ENCODE data around the gene GNB1L.

DNA sequence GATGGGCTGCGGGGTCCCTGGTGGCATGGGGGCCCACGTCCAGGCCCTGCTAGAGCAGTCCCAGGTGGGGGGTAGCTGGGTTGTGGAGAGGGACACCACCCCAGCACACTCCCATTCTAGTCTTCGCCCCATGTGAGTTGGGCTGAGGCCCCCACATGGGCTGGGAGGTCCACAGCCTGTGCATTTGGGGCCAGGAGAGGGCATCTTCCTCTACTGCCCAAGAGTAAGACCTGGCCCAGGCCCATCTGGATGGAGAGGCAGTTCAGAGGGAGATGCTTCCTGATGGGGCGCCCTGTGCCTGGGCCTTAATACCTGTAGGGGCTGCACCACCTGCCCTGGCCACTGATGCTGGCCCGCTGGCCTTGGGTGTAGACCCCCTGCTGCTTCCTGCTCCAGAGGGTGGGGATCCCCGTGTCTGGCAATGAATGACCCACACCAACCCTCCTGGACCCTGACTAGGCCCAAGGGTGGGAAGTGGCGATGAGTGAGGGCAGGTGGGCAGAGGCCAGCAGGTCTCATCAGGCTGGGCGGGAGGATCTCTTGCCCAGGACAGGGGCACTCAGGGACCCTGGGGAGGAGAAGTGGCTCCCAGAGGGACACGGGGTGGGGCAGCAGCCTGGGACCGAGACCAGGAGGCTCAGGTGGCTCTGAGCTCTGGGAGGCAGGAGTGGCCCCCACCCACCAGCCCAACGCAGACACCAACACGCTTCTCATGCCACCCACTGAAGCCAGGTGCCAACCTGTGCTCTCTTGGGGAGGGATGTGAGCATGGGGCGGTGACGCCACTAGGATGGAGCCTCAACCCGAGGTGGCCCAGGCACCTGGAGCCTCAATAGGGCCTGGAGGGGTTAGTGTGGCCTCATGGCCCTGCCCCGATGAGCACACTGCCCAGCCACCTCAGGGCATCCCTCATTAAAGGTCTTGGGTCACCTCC lies 17.4 kb upstream of the GNB1L start:
- TF ChIP-seq, protein P1, sequence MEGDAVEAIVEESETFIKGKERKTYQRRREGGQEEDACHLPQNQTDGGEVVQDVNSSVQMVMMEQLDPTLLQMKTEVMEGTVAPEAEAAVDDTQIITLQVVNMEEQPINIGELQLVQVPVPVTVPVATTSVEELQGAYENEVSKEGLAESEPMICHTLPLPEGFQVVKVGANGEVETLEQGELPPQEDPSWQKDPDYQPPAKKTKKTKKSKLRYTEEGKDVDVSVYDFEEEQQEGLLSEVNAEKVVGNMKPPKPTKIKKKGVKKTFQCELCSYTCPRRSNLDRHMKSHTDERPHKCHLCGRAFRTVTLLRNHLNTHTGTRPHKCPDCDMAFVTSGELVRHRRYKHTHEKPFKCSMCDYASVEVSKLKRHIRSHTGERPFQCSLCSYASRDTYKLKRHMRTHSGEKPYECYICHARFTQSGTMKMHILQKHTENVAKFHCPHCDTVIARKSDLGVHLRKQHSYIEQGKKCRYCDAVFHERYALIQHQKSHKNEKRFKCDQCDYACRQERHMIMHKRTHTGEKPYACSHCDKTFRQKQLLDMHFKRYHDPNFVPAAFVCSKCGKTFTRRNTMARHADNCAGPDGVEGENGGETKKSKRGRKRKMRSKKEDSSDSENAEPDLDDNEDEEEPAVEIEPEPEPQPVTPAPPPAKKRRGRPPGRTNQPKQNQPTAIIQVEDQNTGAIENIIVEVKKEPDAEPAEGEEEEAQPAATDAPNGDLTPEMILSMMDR (IDR thresholded peaks at IDR 0.05), result no peak
- TF ChIP-seq POLR2A (IDR thresholded peaks at IDR 0.05), result no peak
- TF ChIP-seq POLR2AphosphoS5 (IDR thresholded peaks at IDR 0.05), result no peak

Data from prostate gland (tissue), 2 donors.